HepG2 (cell line): ENCODE results near the gene TMEM129. TPM values are rescaled to one million over a fixed set of nuclear protein-coding genes. Genes with fewer than 3 reads are reported as not detected.

Source experiments
- CENPX ChIP-seq: sonication (generic); formaldehyde crosslinking; IDR thresholded peaks from 2 replicates; pipeline ENCODE4 v1.9.0; 2021; ENCODE audit warnings: mild to moderate bottlenecking, missing genetic modification reagents, moderate library complexity
- EHMT2 ChIP-seq: fragments of 200-600 bp; sonication (generic); IDR thresholded peaks from 2 replicates; pipeline ENCODE4 v1.7.0; 2017; ENCODE audit warnings: antibody characterized with exemption, low read depth, low read length, borderline replicate concordance
- GZF1 ChIP-seq: sonication (generic); formaldehyde crosslinking; IDR thresholded peaks from 2 replicates; pipeline ENCODE4 v1.5.1; 2020; ENCODE audit warnings: mild to moderate bottlenecking, missing genetic modification reagents
- MZF1 ChIP-seq: sonication (generic); formaldehyde crosslinking; IDR thresholded peaks from 2 replicates; pipeline ENCODE4 v1.8.1; 2023; ENCODE audit warnings: mild to moderate bottlenecking, missing genetic modification reagents, borderline replicate concordance
- NFRKB ChIP-seq: fragments of 450-650 bp; IDR thresholded peaks from 2 replicates; pipeline ENCODE4 v1.6.1; 2017
- SRSF9 ChIP-seq: fragments of 200-400 bp; formaldehyde crosslinking; IDR thresholded peaks from 2 replicates; pipeline ENCODE4 v1.6.1; 2018; ENCODE audit warnings: borderline replicate concordance, mild to moderate bottlenecking, low read depth, low read length; ENCODE audit not compliant: insufficient read depth, poor library complexity, severe bottlenecking
- SUZ12 ChIP-seq: fragments of 150-350 bp; IDR thresholded peaks from 2 replicates; pipeline ENCODE4 v1.6.1; 2014; ENCODE audit warnings: low read depth, low read length
- ZBTB20 ChIP-seq: sonication (generic); formaldehyde crosslinking; IDR thresholded peaks from 2 replicates; pipeline ENCODE4 v1.8.1; 2023; ENCODE audit warnings: missing genetic modification reagents, low read depth, mild to moderate bottlenecking, borderline replicate concordance
- ZMYM4 ChIP-seq: sonication (generic); formaldehyde crosslinking; IDR thresholded peaks from 2 replicates; pipeline ENCODE4 v1.8.1; 2023; ENCODE audit warnings: mild to moderate bottlenecking, missing genetic modification reagents
- ZNF30 ChIP-seq: sonication (generic); formaldehyde crosslinking; IDR thresholded peaks from 2 replicates; pipeline ENCODE4 v1.5.0; 2020; ENCODE audit warnings: mild to moderate bottlenecking, missing genetic modification reagents
- ZNF484 ChIP-seq: sonication (generic); formaldehyde crosslinking; IDR thresholded peaks from 2 replicates; pipeline ENCODE4 v1.5.1; 2020; ENCODE audit warnings: mild to moderate bottlenecking, low read depth, missing genetic modification reagents, borderline replicate concordance
- ZNF550 ChIP-seq: sonication (generic); formaldehyde crosslinking; IDR thresholded peaks from 2 replicates; pipeline ENCODE4 v1.4.0; 2020; ENCODE audit warnings: mild to moderate bottlenecking, missing genetic modification reagents, borderline replicate concordance
- ZNF629 ChIP-seq: sonication (generic); formaldehyde crosslinking; conservative IDR thresholded peaks from 2 replicates; pipeline ENCODE4 v1.5.0; 2020; ENCODE audit warnings: missing genetic modification reagents
- polyA plus RNA-seq, 8 experiments: library from polyadenylated mRNA; depleted of rRNA in 3 of 8; stranded (reverse) in 7 of 8; unstranded in 1 of 8; fragments of >200 nt; fragmentation: Illumina TruSeq in 4 of 8; extraction: Trizol in 4 of 8; gene quantifications; 2 replicates each; pipeline versions ENCODE4 v1.2.1 to v1.2.3, GENCODE V29; 2011 to 2016; ENCODE audit warnings: low read depth in 4 of 8, missing spikeins in 1 of 8, mixed read lengths in 1 of 8; ENCODE audit not compliant: insufficient read depth in 1 of 8
- total RNA-seq, 5 experiments: library from RNA; depleted of rRNA; stranded (reverse); fragments of >200 nt; fragmentation: Illumina TruSeq; extraction: Trizol; gene quantifications; 2 replicates each; pipeline ENCODE4 v1.2.3, GENCODE V29; 2016; ENCODE audit warnings: low read depth in 1 of 5
- TF ChIP-seq, protein P1 (sequence below), 2 experiments: sonication (generic) in 1 of 2; formaldehyde crosslinking in 1 of 2; IDR thresholded peaks; 2 replicates each; pipeline versions ENCODE4 v1.4.0 to v1.6.1; 2016 to 2020; ENCODE audit warnings: borderline replicate concordance in 1 of 2, low read depth in 1 of 2, mild to moderate bottlenecking in 1 of 2, missing genetic modification reagents in 1 of 2
- TF ChIP-seq, protein P2 (sequence below): sonication (generic); formaldehyde crosslinking; IDR thresholded peaks from 2 replicates; pipeline ENCODE4 v1.4.0; 2020; ENCODE audit warnings: missing genetic modification reagents, borderline replicate concordance
- TF ChIP-seq, protein P3 (sequence below): sonication (generic); formaldehyde crosslinking; IDR thresholded peaks from 2 replicates; pipeline ENCODE4 v1.8.1; 2023; ENCODE audit warnings: mild to moderate bottlenecking, missing genetic modification reagents, borderline replicate concordance
- TF ChIP-seq, protein P4 (sequence below): sonication (generic); formaldehyde crosslinking; IDR thresholded peaks from 2 replicates; pipeline ENCODE4 v1.5.0; 2020; ENCODE audit warnings: mild to moderate bottlenecking, missing genetic modification reagents, borderline replicate concordance
- TF ChIP-seq, protein P5 (sequence below): sonication (generic); formaldehyde crosslinking; IDR thresholded peaks from 2 replicates; pipeline ENCODE4 v1.4.0; 2020; ENCODE audit warnings: missing genetic modification reagents

Gene TMEM129
- total and polyA plus RNA-seq, 2 of the 13 experiments (the other 11 are each of a cell fraction or from before 2014, with no cell fraction given), result 19.0 to 25.8 TPM

DNA sequence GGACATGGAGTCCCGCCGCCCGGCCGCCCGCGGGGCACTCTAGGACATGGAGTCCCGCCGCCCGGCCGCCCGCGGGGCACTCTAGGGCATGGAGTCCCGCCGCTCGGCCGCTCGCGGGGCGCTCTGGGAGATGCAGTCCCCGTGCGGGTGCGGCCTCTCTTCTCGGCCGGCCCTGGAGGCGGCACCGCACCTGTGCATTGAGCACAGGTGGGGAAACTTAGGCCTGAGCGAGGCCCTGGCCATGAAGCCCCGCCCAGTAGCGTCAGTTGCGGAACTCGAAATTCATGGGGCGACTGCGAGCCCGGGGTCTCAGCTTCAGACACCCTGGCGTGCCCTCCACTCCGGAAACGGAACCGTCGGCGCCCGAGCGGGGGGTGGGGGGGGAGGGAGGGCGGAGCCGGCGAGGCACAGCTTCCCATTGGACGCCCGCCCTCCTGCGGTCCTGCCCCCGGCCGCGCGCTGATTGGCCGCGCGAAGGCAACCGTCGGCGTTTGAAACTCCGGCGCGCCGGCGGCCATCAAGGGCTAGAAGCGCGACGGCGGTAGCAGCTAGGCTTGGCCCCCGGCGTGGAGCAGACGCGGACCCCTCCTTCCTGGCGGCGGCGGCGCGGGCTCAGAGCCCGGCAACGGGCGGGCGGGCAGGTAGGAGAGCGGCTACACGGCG, at the start of gene TMEM129, which contains the start of gene TACC3 (continued):
- TF ChIP-seq, protein P1, sequence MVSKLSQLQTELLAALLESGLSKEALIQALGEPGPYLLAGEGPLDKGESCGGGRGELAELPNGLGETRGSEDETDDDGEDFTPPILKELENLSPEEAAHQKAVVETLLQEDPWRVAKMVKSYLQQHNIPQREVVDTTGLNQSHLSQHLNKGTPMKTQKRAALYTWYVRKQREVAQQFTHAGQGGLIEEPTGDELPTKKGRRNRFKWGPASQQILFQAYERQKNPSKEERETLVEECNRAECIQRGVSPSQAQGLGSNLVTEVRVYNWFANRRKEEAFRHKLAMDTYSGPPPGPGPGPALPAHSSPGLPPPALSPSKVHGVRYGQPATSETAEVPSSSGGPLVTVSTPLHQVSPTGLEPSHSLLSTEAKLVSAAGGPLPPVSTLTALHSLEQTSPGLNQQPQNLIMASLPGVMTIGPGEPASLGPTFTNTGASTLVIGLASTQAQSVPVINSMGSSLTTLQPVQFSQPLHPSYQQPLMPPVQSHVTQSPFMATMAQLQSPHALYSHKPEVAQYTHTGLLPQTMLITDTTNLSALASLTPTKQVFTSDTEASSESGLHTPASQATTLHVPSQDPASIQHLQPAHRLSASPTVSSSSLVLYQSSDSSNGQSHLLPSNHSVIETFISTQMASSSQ (IDR thresholded peaks at IDR 0.05; ENCODE audit: low read depth), result no peak
- TF ChIP-seq, protein P1 (CRISPR knock-in tag; IDR thresholded peaks at IDR 0.05; ENCODE audit: borderline replicate concordance), result no peak
- 0 out of 2 replicates have a peak, but pooled peaks have one; percentile 26 for TF ChIP-seq ZMYM4
- no peak for TF ChIP-seq SUZ12
- TF ChIP-seq MZF1 (CRISPR knock-in tag), result no peak
- TF ChIP-seq ZNF629 (CRISPR knock-in tag), result no peak
- no peak for TF ChIP-seq EHMT2
- no peak for TF ChIP-seq CENPX (CRISPR knock-in tag)
- TF ChIP-seq, protein P2, sequence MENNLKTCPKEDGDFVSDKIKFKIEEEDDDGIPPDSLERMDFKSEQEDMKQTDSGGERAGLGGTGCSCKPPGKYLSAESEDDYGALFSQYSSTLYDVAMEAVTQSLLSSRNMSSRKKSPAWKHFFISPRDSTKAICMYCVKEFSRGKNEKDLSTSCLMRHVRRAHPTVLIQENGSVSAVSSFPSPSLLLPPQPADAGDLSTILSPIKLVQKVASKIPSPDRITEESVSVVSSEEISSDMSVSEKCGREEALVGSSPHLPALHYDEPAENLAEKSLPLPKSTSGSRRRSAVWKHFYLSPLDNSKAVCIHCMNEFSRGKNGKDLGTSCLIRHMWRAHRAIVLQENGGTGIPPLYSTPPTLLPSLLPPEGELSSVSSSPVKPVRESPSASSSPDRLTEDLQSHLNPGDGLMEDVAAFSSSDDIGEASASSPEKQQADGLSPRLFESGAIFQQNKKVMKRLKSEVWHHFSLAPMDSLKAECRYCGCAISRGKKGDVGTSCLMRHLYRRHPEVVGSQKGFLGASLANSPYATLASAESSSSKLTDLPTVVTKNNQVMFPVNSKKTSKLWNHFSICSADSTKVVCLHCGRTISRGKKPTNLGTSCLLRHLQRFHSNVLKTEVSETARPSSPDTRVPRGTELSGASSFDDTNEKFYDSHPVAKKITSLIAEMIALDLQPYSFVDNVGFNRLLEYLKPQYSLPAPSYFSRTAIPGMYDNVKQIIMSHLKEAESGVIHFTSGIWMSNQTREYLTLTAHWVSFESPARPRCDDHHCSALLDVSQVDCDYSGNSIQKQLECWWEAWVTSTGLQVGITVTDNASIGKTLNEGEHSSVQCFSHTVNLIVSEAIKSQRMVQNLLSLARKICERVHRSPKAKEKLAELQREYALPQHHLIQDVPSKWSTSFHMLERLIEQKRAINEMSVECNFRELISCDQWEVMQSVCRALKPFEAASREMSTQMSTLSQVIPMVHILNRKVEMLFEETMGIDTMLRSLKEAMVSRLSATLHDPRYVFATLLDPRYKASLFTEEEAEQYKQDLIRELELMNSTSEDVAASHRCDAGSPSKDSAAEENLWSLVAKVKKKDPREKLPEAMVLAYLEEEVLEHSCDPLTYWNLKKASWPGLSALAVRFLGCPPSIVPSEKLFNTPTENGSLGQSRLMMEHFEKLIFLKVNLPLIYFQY (CRISPR knock-in tag), result 0 out of 2 replicates have a peak, but pooled peaks have one; percentile 58
- TF ChIP-seq GZF1 (CRISPR knock-in tag), result no peak
- TF ChIP-seq, protein P3, sequence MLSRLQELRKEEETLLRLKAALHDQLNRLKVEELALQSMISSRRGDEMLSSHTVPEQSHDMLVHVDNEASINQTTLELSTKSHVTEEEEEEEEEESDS, result no peak
- TF ChIP-seq ZNF30 (CRISPR knock-in tag), result no peak
- TF ChIP-seq, protein P4, sequence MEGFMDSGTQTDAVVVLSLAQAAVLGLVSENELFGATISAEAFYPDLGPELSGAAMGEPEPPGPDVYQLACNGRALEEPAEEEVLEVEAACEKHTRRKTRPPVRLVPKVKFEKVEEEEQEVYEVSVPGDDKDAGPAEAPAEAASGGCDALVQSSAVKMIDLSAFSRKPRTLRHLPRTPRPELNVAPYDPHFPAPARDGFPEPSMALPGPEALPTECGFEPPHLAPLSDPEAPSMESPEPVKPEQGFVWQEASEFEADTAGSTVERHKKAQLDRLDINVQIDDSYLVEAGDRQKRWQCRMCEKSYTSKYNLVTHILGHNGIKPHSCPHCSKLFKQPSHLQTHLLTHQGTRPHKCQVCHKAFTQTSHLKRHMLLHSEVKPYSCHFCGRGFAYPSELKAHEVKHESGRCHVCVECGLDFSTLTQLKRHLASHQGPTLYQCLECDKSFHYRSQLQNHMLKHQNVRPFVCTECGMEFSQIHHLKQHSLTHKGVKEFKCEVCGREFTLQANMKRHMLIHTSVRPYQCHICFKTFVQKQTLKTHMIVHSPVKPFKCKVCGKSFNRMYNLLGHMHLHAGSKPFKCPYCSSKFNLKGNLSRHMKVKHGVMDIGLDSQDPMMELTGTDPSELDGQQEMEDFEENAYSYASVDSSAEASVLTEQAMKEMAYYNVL (CRISPR knock-in tag), result no peak
- TF ChIP-seq NFRKB, result no peak
- no peak for TF ChIP-seq SRSF9
- no peak; the same call in 1 of the 2 replicates for TF ChIP-seq ZBTB20
- TF ChIP-seq ZNF484 (CRISPR knock-in tag), result no peak
- TF ChIP-seq ZNF550, result no peak
- TF ChIP-seq, protein P5, sequence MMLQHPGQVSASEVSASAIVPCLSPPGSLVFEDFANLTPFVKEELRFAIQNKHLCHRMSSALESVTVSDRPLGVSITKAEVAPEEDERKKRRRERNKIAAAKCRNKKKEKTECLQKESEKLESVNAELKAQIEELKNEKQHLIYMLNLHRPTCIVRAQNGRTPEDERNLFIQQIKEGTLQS, result no peak
